Keratinocyte (primary cell): ENCODE measurements around the gene C2CD5.

Experiments used
- EZH2 ChIP-seq: IDR thresholded peaks from one replicate; pipeline ENCODE4 v1.6.1; 2012; ENCODE audit warnings: inconsistent platforms, mild to moderate bottlenecking, low read length, moderate library complexity
- TF ChIP-seq, protein P1 (sequence below), 3 experiments: IDR thresholded peaks in 1 of 3; conservative IDR thresholded peaks in 1 of 3; optimal IDR thresholded peaks in 1 of 3; 2 replicates in 2 of 3; 3 replicates in 1 of 3; pipeline versions ENCODE3 to v1.5.1; 2011; ENCODE audit warnings: low read length in 3 of 3, mild to moderate bottlenecking in 3 of 3, moderate library complexity in 2 of 3, control low read depth in 1 of 3, inconsistent platforms in 1 of 3; ENCODE audit not compliant: insufficient read depth in 2 of 3; ENCODE audit errors: extremely low read depth in 1 of 3

DNA sequence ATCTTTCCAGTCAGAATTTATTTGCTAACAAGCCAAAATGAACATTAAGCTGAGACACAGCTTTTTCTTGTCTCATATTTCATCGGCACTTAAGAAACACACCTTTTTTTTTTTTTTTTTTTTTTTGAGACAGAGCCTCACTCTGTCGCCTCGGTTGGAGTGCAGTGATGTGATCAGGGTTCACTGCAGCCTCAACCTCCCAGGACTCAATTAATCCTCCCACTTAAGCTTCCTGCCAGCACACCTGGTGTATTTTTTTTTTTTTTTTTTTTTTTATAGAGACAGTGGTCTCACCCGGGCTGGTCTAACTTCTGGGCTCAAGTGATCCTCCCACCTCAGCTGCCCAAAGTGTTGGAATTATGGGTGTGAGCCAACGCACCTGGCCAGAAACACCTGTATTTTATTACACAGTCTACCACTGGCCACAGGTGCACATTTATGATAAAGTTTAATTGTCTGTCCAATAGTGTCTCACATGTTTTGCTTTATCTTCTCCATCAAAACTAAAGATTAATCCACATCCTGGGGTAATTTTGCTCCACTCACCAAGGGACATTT, 62.7 kb downstream of the C2CD5 start:
- TF ChIP-seq, protein P1, sequence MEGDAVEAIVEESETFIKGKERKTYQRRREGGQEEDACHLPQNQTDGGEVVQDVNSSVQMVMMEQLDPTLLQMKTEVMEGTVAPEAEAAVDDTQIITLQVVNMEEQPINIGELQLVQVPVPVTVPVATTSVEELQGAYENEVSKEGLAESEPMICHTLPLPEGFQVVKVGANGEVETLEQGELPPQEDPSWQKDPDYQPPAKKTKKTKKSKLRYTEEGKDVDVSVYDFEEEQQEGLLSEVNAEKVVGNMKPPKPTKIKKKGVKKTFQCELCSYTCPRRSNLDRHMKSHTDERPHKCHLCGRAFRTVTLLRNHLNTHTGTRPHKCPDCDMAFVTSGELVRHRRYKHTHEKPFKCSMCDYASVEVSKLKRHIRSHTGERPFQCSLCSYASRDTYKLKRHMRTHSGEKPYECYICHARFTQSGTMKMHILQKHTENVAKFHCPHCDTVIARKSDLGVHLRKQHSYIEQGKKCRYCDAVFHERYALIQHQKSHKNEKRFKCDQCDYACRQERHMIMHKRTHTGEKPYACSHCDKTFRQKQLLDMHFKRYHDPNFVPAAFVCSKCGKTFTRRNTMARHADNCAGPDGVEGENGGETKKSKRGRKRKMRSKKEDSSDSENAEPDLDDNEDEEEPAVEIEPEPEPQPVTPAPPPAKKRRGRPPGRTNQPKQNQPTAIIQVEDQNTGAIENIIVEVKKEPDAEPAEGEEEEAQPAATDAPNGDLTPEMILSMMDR (optimal IDR thresholded peaks at IDR 0.05 in 1 of 3, IDR thresholded peaks at IDR 0.05 in 1 of 3, conservative IDR thresholded peaks at IDR 0.05 in 1 of 3; ENCODE audit: extremely low read depth in 1 of 3, insufficient read depth in 2 of 3, low read length in 3 of 3), result no peak
- no peak for TF ChIP-seq EZH2
